Activated CD4-positive, alpha-beta T cell treated with anti-CD3 and anti-CD28 coated beads for 48 hours (primary cell): ENCODE results near the gene TMEM132D.

Experiments used
- DNase-seq: peaks from one replicate; pipeline ENCODE4 v3.0.0-alpha.2; 2020

The TMEM132D gene

DNA sequence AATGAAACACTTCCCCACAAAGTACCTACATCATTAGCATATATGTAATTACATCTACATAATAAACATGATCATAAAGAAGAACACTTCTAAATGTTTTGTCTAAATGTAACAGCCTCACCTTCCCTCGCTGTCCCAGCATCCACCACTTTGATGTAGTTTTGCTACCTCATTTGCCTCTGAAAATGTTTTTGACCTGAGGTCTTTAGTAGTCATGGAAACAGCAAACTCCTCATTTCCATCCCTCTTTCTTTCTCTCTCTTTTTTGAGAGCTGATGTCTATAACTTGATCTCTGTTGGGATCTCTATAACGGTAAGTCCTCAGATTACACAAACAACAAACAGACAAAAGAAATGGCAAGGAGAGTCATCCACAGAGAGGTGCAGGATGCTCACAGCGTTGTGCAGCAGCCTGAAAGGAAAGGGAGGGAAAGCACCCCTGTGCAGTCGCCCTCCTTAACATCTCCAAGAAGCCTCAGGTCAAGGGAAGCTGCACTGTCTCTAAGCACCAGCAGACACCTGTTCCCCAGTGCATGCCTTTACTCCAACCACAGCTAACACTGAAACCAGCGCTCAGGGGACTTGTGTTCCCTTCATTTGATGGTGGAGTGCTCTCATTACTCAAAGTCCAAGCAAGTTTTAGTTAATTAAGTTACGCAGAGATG lies 268.7 kb downstream of the TMEM132D start:
- DNase-seq = no peak

DNA sequence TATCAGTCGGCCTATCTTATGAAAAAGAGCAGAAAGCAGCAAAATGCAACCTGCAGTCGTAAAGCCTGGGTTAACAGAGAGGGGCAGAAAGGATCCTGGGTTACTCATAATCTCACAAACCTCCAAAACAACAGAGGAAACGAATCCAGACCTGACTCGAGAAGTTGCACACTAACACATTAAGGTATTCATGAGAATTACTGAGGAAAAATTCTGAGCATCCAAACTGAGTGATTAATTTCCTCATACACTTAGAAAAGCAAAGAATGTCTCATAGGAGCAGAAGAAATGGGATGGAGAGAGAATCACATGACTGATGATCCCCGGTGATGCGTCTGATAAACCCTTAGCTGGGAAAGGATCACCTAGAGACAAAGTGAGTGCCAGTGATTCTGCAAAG lies 272.5 kb downstream of the TMEM132D start:
- no peak for DNase-seq

DNA sequence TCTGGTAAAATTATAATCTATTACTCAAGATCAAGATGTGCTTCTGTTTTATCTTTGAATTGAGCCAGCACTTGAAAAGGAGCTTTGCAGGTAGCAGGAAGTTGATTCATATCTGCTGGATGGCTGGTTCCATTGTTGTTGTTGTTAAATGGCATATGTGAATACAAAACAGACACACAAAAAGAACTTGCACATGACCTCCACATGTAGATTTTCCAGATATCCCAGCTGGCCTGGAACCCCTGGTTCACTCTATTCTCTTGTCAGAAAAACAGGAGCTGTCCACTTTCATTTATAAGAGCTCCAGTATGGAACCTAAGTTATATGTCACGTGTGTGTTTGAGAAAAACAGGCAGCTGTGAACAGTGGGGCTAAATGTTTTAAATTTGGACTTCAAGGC lies 273.9 kb downstream of the TMEM132D start:
- DNase-seq = no peak

DNA sequence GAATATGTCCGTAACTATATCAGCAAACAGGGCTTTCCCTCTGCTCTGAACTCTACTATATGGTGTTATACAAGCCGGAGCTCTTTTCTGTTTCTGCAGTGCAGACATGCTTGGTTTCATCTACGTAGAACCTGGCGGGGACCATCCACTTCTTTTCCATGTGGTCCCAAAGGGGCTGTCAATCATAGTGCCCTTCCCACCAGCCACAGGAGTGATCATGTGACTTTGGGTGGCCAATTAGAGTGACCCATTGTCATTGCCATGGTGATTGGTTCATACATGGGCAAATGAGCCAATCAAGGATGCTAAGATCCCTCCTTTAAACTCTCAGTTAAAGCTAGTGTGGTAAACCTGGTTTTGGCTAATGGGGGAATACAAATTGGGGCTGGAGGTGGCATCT lies 281.3 kb downstream of the TMEM132D start:
- DNase-seq = no peak

DNA sequence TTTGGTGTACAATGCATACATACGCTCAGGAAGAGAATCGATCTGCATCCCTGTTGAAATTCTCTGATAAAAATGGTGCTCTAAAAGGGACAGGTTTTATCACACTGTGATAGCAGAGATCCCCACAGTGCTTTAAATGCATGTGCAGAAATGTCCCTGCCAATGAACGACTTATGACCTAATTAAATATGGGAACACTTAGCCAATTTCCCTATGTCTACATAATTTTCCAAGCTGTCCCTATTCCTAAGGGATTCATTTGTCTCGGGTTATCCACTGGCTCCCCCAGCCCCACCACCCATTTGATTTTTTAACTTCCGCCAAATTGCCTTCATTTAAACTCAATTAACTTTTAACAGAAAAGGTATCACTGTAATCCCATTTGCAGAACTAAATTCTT lies 284.6 kb downstream of the TMEM132D start:
- DNase-seq = no peak

DNA sequence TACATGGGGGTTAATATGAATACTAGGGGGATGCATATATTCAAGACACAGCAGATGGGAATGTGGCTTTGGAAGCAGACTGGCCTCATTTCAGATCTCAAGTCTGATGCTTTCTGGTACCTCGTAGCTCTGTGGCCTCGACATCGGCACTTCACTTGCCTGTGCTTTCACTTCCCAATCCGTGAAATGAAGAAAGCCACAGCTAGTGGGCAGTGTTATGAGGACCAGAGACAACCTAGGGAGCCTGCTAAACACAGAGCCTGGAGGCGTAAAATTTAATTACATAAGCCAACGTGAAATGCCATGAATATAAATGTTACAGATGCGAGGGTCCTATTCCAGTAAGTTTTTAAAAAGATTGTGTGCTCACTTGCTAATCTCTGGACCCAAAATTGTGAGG lies 286.0 kb downstream of the TMEM132D start:
- no peak for DNase-seq

DNA sequence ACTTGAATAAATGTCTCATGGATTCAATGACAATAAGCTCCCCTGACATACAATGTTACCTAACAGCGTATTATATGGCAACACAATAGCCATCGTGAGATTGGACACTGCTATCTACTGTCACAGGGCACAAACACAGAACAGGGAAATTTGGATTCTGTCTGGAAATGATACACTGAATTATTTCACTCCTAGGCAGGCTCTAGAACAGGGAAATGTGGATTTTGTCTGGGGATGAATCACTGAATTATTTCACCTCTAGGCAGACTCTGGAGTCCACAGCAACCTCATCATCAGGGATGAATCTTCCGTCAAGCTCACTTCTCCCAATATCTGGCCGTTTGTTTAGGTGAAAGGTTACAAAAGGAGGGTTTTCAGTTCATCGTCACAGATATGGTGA lies 288.8 kb downstream of the TMEM132D start:
- no peak for DNase-seq

DNA sequence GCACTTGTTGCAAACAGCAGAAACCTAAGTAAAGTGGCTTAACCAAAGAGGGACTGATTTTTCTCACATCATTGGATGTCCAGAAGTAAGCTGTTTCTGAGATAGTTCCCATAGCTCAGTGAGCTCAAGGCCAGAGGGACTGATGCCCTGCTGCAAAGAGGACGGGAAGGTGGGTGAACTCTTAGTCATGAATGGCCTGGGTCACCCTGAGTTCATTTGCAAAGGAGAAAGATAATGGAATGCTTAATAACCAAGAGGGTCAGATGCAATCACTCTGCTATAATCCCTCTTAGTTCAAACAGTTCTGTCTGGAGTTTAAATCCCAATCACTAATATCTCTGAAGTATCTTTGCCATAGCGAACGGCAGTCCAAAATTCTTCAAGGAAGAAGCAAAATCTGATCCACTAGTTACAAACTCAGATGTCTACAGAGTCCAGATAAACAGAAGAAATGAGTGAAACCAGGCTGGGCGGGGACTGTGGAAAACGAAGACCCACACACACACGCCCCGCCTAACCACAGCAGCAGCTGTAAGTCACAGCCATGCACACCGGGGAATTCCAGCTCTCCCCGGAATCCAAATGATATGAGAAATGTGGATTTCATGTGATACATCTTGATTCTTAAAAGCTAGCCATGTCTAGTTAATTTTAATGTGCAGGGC lies 289.5 kb downstream of the TMEM132D start:
- DNase-seq = no peak

DNA sequence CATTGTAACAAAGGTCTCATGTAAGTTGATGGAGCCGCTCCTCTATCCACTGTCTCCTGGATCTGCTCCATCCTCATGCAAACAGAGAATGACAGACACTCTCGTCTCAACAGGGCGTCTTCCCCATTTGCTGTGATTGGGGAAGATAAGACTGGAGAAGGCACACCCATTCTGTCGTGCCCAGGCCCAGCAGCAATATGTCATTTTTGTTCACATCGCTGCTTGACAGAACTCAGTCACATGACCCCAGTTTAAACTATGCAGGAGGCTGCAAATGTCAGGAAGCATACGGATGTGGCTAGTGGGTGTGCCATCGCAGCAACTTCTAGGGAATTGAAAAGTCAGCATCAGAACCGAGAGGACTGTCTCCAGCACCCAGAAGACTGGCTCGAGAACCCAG lies 290.5 kb downstream of the TMEM132D start:
- no peak for DNase-seq

DNA sequence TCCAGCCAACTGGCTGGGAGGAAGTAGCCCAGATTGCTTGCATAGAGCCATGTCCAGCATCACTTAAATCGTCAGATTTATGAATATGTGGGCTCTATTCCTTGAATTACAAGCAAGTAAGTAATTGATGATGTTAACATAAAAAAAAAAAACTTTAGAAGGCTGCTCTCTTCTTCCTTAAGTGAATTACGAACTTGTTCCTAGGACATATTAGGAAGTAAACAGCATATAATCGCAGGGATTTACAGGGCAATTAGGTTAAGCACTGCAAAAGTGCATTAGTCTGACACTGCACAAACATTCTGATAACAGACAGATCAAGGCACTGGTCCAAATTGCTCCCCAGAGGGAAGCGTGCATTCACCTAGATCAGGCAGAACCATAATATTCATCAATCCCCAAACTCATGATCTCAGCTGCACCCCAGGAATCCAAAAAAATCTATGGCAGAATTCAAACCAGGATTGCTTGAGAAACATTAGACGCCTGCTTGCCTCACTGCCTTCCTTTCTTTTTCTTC lies 293.2 kb downstream of the TMEM132D start:
- no peak for DNase-seq

DNA sequence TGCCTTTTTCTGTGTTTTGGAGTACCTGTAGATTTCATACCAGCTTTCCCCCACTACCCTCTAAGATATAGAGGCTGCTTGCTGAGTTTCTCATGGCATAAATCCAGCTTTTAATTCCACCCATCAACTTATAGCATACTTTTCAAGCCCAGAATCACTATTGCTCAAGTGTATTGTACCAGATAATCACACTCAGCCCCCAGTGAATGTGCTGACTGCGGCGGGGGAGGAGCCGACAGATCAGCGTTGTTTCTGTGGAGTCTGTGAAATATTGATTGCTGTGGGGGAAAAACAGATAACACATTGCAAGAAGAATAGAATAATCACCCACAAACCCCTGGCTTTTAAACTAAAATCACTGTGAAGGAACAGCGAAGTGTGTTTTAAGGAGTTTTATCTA lies 296.1 kb downstream of the TMEM132D start:
- DNase-seq = no peak

DNA sequence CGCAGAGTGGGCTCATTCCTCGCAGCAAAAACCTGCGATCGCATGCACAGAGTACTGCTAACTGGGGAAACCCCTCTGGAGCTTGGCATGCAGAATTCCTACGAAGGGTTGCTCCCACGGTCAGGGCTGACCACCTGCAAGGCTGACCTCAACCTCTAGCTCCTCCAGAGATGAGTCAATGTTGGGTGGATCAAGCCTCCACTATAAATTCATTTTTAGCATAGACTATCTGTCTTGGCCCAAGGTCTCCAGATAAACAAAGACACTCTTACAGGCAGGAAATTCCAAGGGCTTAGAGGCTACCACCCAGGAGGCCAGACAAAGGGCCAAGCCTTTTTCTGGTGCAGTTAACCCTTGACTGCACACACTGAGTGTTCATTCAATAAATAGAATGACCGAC lies 296.5 kb downstream of the TMEM132D start:
- DNase-seq = no peak

DNA sequence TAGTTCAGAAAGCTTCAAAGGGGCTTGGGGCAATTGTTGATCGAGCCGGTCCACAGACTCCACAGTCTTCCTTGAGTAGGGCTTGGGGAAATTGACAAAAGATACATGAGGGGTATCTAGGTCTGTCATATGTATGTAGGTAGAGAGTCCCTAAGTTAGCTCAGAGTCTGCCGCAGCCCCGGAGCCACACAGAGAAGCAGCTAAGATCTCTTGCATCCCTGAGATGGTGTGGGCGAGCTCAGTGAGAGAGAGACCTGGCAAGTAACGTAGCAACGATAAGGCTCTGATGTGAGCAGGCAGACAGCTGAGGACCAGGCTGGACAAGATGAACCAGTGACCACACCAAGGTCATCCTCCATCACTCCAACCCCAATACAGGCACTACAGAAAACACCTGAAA lies 297.6 kb downstream of the TMEM132D start:
- DNase-seq = no peak

DNA sequence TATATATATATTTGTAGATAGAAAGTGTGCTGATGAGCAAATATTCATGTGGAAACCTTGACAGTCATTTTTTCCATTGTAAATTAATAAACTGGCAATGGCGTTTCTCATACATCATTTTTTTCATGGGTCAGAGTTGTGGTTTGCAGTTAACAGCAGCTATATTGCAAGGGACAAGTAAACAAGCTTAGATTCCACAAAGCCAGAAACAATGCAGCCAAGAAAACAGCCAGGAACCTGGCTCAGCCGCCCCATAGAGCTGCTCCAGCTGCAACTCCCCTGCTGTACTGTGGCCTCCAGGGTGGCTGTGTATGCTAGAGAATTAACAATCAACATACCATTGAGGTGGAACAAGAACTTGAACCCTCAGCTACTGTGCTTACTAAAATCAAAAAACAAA lies 298.2 kb downstream of the TMEM132D start:
- no peak for DNase-seq

DNA sequence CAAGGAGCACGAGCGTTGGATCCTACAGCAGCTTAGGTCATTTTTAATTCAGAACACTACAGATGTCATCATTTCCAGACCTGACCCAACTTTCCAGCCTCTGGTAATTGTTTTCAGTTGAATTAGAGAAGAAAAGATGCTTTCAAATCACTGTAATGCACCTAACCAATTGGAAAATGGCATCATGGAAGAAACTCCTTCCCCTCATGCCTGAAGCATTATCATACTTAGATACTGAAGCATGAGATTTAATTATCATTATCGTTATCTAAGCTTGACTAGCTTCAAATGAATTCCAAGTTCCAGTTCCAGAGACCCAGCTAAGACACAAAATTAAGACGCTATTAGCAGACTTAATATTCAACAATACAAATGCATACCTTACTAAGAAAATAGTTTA lies 299.3 kb downstream of the TMEM132D start:
- DNase-seq = no peak

DNA sequence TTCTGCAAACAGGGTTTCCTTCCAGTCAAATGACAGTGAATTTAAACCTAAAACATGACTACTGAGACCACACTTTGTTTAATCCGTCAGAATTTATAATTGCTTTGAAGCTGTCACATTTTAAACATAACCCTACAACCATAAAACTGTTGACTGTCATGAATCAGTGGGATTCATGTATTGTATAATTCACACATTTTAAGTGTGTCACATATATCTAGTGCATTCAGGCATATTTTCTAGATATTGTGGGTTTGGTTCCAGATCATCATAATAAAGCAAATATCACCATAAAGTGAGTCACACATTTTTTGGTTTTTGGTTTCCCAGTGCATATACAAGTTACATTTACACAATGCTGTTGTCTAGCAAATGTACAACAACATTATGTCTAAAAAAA lies 304.4 kb downstream of the TMEM132D start:
- DNase-seq = no peak

DNA sequence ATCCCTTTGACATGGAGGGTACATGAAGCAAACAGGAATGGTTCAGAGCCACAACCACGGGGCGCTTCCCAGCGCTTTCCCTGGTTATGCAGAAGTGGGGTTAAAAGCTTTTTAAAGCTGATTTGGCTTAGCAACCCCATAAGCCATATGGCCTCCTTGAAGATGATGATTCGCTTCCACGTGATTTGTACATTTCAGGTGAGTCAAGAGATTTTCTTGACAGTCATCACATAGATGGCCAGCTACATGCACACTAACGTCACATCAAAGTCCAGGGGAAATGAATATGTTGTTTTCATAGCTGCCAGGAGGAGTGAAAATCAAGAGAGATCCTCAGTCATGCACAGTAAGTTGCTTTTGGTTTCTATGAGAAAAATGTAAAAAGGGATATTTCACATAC lies 309.7 kb downstream of the TMEM132D start:
- no peak for DNase-seq

DNA sequence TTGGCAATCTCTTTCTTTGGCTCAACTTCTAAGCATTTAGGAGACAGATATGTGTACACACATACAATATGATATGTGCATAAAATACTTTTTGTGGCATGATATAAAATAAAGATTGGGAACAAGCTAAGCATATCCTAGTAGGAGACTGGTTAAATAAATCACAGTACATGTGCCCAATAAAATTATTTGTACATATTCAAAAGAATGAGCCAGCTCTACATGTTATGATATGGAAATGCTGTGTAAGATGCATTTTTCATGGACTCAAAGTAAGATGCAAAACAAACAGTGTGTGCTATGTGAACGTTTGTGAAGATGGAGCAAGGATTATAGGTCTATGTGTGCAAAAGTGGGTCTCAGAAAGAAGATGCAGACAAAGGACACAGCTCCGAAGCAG lies 311.4 kb downstream of the TMEM132D start:
- no peak for DNase-seq

DNA sequence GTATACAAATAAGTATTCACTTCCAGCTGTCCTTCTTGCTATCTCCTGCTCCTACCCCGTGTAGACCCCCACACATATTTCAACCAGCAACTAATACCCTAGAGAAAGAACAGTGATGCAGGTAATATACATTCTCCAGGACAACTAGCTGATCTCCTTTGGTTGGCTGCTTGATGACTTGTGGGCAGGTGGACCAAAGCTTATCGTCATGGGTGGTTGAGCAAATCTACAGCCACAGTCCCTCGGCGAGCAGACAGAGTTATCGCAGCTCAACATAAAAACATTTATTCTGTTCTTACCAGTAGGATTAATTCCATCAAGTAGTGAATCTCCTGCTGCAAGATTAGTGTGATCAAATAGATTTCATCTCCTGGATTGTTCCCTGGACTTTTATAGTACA lies 314.3 kb downstream of the TMEM132D start:
- no peak for DNase-seq

DNA sequence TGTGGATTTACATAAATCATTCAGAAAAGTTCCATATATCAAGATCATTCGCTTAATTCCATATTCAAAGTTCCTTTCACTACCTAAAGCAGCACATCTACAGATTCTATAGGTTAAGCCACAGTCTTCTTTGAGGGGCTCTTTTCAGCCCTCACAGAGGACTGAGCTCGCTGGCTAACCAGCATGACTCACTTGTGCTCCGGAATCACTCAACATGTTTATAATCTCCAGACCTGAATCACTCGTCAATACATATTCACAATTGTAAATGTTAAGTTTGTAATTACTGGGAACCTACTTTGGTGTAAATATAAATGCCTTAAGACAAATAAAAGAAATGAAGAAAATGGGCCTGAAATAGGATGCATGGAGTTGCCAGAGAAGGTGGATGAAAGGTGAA lies 315.7 kb downstream of the TMEM132D start:
- no peak for DNase-seq

DNA sequence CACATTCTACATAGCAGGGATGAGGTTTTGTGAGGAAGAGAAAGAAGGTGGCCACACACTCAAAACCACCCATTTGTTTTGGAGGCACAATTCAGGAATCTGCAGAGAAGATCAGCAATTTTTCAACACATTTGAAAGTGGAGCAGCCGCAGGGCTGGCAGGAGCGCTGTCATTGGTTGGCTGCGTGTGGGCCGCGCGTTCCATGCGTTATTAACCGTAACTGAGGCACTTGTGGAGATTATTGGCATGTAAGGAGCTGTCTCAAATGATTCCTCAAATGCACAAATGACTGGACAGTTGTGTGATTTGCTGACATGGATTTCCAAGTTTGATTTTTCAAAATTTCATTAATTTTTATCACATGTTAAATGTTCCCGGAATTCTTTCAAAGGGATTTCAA lies 318.5 kb downstream of the TMEM132D start:
- DNase-seq = no peak

DNA sequence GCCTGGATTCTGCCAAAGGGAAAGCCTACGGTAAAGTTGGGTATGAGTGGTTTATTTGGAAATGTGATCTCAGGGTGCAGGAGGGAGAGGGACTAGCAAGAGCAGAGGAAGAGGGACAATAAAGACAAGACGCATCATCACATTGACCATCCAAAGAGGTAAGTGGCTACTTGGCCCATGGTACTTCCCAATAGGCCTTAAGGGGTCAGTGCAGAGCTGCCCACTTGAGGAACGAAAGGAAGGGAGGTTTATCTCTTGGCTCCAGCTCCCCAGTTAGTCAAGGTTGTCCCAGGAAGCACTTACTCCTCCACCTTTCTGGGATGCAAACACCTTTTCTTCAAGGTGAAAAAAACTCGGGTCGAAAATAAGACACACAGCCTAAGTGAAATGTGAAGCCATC lies 323.9 kb downstream of the TMEM132D start:
- no peak for DNase-seq

DNA sequence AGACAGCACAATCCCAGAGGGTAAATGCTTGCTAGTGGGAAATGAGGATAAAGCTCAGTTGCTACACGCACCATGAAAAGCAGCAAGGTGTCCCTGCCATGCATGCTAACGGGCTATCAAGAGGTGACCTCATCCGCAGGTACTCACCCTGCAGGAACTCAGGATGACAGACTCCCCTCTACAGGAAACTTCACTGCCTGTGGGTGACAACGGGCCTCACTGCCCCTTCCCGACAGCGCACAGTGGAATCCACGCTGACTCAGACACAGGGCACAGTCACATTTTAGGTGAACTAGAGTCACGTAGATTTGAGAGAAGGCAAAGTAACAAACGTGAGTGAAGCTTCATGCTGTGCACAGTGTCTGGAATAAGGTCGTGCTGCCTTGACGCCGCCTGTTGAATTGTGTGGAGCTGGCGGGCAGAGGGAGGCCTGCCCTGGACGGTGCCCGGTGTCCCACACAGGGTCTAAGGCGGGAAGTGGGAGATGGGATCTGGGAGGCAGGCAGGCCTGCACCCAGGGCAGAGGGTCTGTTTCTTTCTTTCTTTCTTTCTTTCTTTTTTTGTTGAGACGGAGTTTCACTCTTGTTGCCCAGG lies 331.8 kb downstream of the TMEM132D start:
- no peak for DNase-seq

DNA sequence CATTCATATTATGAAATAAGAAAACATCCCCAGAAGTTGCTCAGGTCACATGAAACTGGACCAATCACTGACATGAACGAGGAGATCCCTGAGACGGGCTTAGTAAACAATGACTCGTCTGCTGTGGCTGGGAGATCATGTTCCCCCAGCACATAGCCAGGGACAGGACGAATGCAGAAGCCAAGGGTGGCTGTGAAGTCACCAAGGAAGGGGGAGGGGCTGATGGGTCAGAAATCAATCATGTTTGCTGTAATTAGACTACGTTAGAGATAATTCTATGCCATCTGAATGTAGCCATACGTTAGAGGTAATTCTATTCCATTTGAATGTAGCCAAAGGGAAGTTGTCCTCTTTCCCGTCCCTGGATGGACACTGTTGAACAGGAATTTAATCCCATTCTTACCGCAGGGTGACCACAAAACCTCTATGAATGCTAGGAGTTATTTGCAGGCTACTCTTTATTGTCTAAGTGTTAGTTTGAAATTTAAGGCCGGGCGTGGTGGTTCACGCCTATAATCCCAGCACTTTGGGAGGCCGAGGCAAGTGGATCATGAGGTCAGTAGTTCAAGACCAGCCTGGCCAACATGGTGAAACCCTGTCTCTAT lies 332.9 kb downstream of the TMEM132D start:
- DNase-seq = no peak
